HepG2 (cell line): ENCODE data around the gene MGAT5. TPM values are rescaled to one million over a fixed set of nuclear protein-coding genes. Genes with fewer than 3 reads are reported as not detected.

Source experiments
- ATAC-seq: fragments of 200-7000 bp; cut with Tn5 transposase; 3 replicates; pipeline ENCODE4 v1.9.1; 2020; ENCODE audit warnings: mild to moderate bottlenecking, moderate library complexity
- BruUV-seq: library from RNA; stranded (reverse); fragments of 400-500 nt; replicated peaks from 2 replicates; lab custom pipeline; 2021; lab: Mats Ljungman, UMichigan
- CTCF ChIA-PET: fragments of 300-600 bp; formaldehyde crosslinking; extraction: SDS; loops from one replicate; lab custom pipeline; 2021; ENCODE audit warnings: low total read pairs, inconsistent platforms, low intra/inter-chr PET ratio; lab: Yijun Ruan, JAX
- POLR2A ChIA-PET: fragments of 350-600 bp; sonication (Branson Sonifier 250); formaldehyde crosslinking; loops from one replicate; lab custom pipeline; 2020; ENCODE audit warnings: antibody characterized with exemption, inconsistent platforms; lab: Yijun Ruan, JAX
- DNase-seq: peaks from one replicate; pipeline ENCODE4 v3.0.0-alpha.2; 2015; ENCODE audit warnings: low spot score
- FAIRE-seq: peaks from 3 replicates; lab custom pipeline; 2011; peaks lifted over from hg19 to GRCh38; lab: Jason Lieb, UNC
- H2AFZ ChIP-seq: one replicate; pipeline ENCODE4 v1.6.1; 2011; ENCODE audit warnings: low read length, inconsistent platforms
- H3K27ac ChIP-seq: fragments of 300-600 bp; 3 replicates; pipeline ENCODE4 v1.8.0; 2011; ENCODE audit warnings: mixed run types, mild to moderate bottlenecking, mixed read lengths, low read length, inconsistent platforms; ENCODE audit not compliant: insufficient read depth; ENCODE audit errors: extremely low read length
- H3K27me3 ChIP-seq, 2 experiments: fragments of 200-600 bp in 1 of 2; 2 replicates in 1 of 2; 3 replicates in 1 of 2; pipeline versions ENCODE4 v1.6.0 to v1.8.0; 2011; ENCODE audit warnings: low read length in 2 of 2, mild to moderate bottlenecking in 2 of 2, moderate library complexity in 2 of 2, inconsistent platforms in 1 of 2; ENCODE audit not compliant: insufficient read depth in 2 of 2, control insufficient read depth in 1 of 2
- H3K36me3 ChIP-seq, 2 experiments: fragments of 200-600 bp in 1 of 2; replicated peaks in 1 of 2; 2 replicates in 1 of 2; 3 replicates in 1 of 2; pipeline versions ENCODE4 v1.5.1 to v1.8.0; 2011; ENCODE audit warnings: low read length in 2 of 2, inconsistent platforms in 1 of 2; ENCODE audit not compliant: insufficient read depth in 2 of 2, control insufficient read depth in 1 of 2
- H3K4me1 ChIP-seq: 2 replicates; pipeline ENCODE4 v1.5.1; 2012; ENCODE audit warnings: low read length, inconsistent platforms; ENCODE audit not compliant: insufficient read depth
- H3K4me2 ChIP-seq: 2 replicates; pipeline ENCODE4 v1.6.0; 2011; ENCODE audit warnings: low read depth, low read length, inconsistent platforms
- H3K4me3 ChIP-seq, 3 experiments: fragments of 200-600 bp in 1 of 3; sonication (generic), shearing (Covaris generic) in 1 of 3; replicated peaks in 1 of 3; 2 replicates each; pipeline ENCODE4 v1.5.1; 2011 to 2016; ENCODE audit warnings: low read length in 3 of 3, inconsistent platforms in 2 of 3, low read depth in 2 of 3, mild to moderate bottlenecking in 2 of 3, control low read depth in 1 of 3, mixed read lengths in 1 of 3; ENCODE audit not compliant: insufficient read depth in 1 of 3
- H3K79me2 ChIP-seq: one replicate; pipeline ENCODE4 v1.6.1; 2011; ENCODE audit warnings: low read length, inconsistent platforms; ENCODE audit not compliant: insufficient read depth
- H3K9ac ChIP-seq: 2 replicates; pipeline ENCODE4 v1.6.0; 2011; ENCODE audit warnings: mild to moderate bottlenecking, low read depth, low read length, inconsistent platforms; ENCODE audit not compliant: insufficient read depth
- H3K9me3 ChIP-seq: 2 replicates; pipeline ENCODE4 v1.5.1; 2012; ENCODE audit warnings: mild to moderate bottlenecking, low read length
- H4K20me1 ChIP-seq: 2 replicates; pipeline ENCODE4 v1.6.0; 2011; ENCODE audit warnings: inconsistent platforms, mild to moderate bottlenecking, low read length, moderate library complexity; ENCODE audit not compliant: insufficient read depth
- AGO1 ChIP-seq: fragments of 200-400 bp; formaldehyde crosslinking; IDR thresholded peaks from 2 replicates; pipeline ENCODE4 v1.6.1; 2017; ENCODE audit warnings: mild to moderate bottlenecking, low read depth, low read length, moderate library complexity; ENCODE audit not compliant: poor library complexity, severe bottlenecking
- BRCA1 ChIP-seq: sonication (generic); formaldehyde crosslinking; IDR thresholded peaks from 2 replicates; pipeline ENCODE4 v1.4.0; 2020; ENCODE audit warnings: missing genetic modification reagents
- FOXA3 ChIP-seq: IDR thresholded peaks from 2 replicates; pipeline ENCODE4 v1.6.1; 2016; ENCODE audit warnings: missing genetic modification reagents, missing compliant biosample characterization
- HOXA5 ChIP-seq: sonication (generic); formaldehyde crosslinking; IDR thresholded peaks from 2 replicates; pipeline ENCODE4 v1.4.0; 2020; ENCODE audit warnings: missing genetic modification reagents
- JARID2 ChIP-seq: sonication (generic); formaldehyde crosslinking; IDR thresholded peaks from 2 replicates; pipeline ENCODE4 v1.8.1; 2023; ENCODE audit warnings: missing genetic modification reagents, inconsistent platforms; ENCODE audit not compliant: insufficient replicate concordance
- MAZ ChIP-seq, 2 experiments: sonication (generic) in 1 of 2; formaldehyde crosslinking in 1 of 2; IDR thresholded peaks; 2 replicates each; pipeline versions ENCODE4 v1.5.0 to v1.6.1; 2012 to 2020; ENCODE audit warnings: low read depth in 2 of 2, mild to moderate bottlenecking in 2 of 2, borderline replicate concordance in 1 of 2, improper control_type of control experiment in 1 of 2, low read length in 1 of 2, missing genetic modification reagents in 1 of 2, moderate library complexity in 1 of 2
- NR2F2 ChIP-seq: IDR thresholded peaks from 2 replicates; pipeline ENCODE4 v1.6.1; 2012; ENCODE audit warnings: low read depth, inconsistent platforms, borderline replicate concordance
- PAX8 ChIP-seq: sonication (generic); formaldehyde crosslinking; IDR thresholded peaks from 2 replicates; pipeline ENCODE4 v1.8.0; 2022; ENCODE audit warnings: mild to moderate bottlenecking, missing genetic modification reagents, borderline replicate concordance
- ZKSCAN1 ChIP-seq: fragments of 150-350 bp; IDR thresholded peaks from 2 replicates; pipeline ENCODE4 v1.6.1; 2014; ENCODE audit warnings: low read length
- ZNF329 ChIP-seq: sonication (generic); formaldehyde crosslinking; IDR thresholded peaks from 2 replicates; pipeline ENCODE4 v1.9.0; 2021; ENCODE audit warnings: low read depth, mild to moderate bottlenecking, missing genetic modification reagents
- ZNF333 ChIP-seq: sonication (generic); formaldehyde crosslinking; IDR thresholded peaks from 2 replicates; pipeline ENCODE4 v1.4.0; 2020; ENCODE audit warnings: mild to moderate bottlenecking, missing genetic modification reagents, borderline replicate concordance
- ZNF570 ChIP-seq: sonication (generic); formaldehyde crosslinking; IDR thresholded peaks from 2 replicates; pipeline ENCODE4 v1.4.0; 2020; ENCODE audit warnings: mild to moderate bottlenecking, missing genetic modification reagents, borderline replicate concordance
- ZNF709 ChIP-seq: sonication (generic); formaldehyde crosslinking; IDR thresholded peaks from 2 replicates; pipeline ENCODE4 v1.5.0; 2020; ENCODE audit warnings: mild to moderate bottlenecking, missing genetic modification reagents
- ZSCAN31 ChIP-seq: sonication (generic); formaldehyde crosslinking; IDR thresholded peaks from 2 replicates; pipeline ENCODE4 v1.5.0; 2020; ENCODE audit warnings: low read depth, mild to moderate bottlenecking, missing genetic modification reagents
- WGBS: methylation state at CpG from one replicate; pipeline ENCODE4 v1.1.6; 2017; ENCODE audit warnings: low lambda C conversion rate; 5-methylcytosine and 5-hydroxymethylcytosine counted together
- in situ Hi-C: cut with HindIII; loops from 2 replicates; pipeline ENCODE4 v1.10.0; 2017; ENCODE audit warnings: low pct_unique_long_range_greater_than_20kb; ENCODE audit not compliant: extremely low pct_ligation_motif_present
- intact Hi-C: fragments of 100-400 bp; cut with micrococcal nuclease; formaldehyde crosslinking; loops from one replicate; pipeline ENCODE4 v1.10.0; 2022; ENCODE audit not compliant: unreplicated experiment
- polyA plus RNA-seq, 8 experiments: library from polyadenylated mRNA; depleted of rRNA in 3 of 8; stranded (reverse) in 7 of 8; unstranded in 1 of 8; fragments of >200 nt; fragmentation: Illumina TruSeq in 4 of 8; extraction: Trizol in 4 of 8; gene quantifications; 2 replicates each; pipeline versions ENCODE4 v1.2.1 to v1.2.3, GENCODE V29; 2011 to 2016; ENCODE audit warnings: low read depth in 4 of 8, missing spikeins in 1 of 8, mixed read lengths in 1 of 8; ENCODE audit not compliant: insufficient read depth in 1 of 8
- total RNA-seq, 5 experiments: library from RNA; depleted of rRNA; stranded (reverse); fragments of >200 nt; fragmentation: Illumina TruSeq; extraction: Trizol; gene quantifications; 2 replicates each; pipeline ENCODE4 v1.2.3, GENCODE V29; 2016; ENCODE audit warnings: low read depth in 1 of 5
- TF ChIP-seq, protein P1 (sequence below): sonication (generic); formaldehyde crosslinking; conservative IDR thresholded peaks from 2 replicates; pipeline ENCODE4 v1.4.0; 2020; ENCODE audit warnings: missing genetic modification reagents

The MGAT5 gene
- total and polyA plus RNA-seq, 2 of the 13 experiments (the other 11 are each of a cell fraction or from before 2014, with no cell fraction given) = 33.1 to 60.2 TPM

GRCh38 chr2:134408791-134409190 is 154.9 kb downstream of the MGAT5 start:
- ChIA-PET CTCF (no interaction called here), POLR2A (no interaction called here)
- Histone ChIP-seq H3K4me2 (no peak overlapping the region), H3K36me3 (peaks cover 7 to 35% of the 10 kb centered on the region in 2 experiments), H3K9me3 (no peaks in the 10 kb centered on the region), H3K9ac (no peak overlapping the region), H4K20me1 (no peaks in the 10 kb centered on the region), H3K4me3 (no peak overlapping the region), H3K79me2 (peaks cover 17% of the 10 kb centered on the region), H2AFZ (no peak overlapping the region), H3K27me3 (no peaks in the 10 kb centered on the region), H3K27ac (no peak overlapping the region), H3K4me1 (peaks cover 25% of the 10 kb centered on the region)
- no peak for FAIRE-seq
- in situ Hi-C loops (no loop called here), intact Hi-C loops (no loop called here)
- 97% methylated on average over 3 of the region's 3 CpGs for WGBS
- no peak for ATAC-seq
- no TSS peak for BruUV-seq
- DNase-seq = no peak
- no peak for TF ChIP-seq NR2F2
- TF ChIP-seq, protein P1, sequence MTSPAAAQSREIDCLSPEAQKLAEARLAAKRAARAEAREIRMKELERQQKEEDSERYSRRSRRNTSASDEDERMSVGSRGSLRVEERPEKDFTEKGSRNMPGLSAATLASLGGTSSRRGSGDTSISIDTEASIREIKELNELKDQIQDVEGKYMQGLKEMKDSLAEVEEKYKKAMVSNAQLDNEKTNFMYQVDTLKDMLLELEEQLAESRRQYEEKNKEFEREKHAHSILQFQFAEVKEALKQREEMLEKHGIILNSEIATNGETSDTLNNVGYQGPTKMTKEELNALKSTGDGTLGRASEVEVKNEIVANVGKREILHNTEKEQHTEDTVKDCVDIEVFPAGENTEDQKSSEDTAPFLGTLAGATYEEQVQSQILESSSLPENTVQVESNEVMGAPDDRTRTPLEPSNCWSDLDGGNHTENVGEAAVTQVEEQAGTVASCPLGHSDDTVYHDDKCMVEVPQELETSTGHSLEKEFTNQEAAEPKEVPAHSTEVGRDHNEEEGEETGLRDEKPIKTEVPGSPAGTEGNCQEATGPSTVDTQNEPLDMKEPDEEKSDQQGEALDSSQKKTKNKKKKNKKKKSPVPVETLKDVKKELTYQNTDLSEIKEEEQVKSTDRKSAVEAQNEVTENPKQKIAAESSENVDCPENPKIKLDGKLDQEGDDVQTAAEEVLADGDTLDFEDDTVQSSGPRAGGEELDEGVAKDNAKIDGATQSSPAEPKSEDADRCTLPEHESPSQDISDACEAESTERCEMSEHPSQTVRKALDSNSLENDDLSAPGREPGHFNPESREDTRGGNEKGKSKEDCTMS = no peak
- no peak for TF ChIP-seq HOXA5 (CRISPR knock-in tag)
- no peak for TF ChIP-seq MAZ (IDR thresholded peaks at IDR 0.05; ENCODE audit: borderline replicate concordance, low read depth, low read length)
- no peak for TF ChIP-seq MAZ (CRISPR knock-in tag; IDR thresholded peaks at IDR 0.05; ENCODE audit: low read depth)
- TF ChIP-seq ZNF709 (CRISPR knock-in tag) = no peak
- TF ChIP-seq FOXA3 (CRISPR knock-in tag) = no peak
- no peak for TF ChIP-seq ZNF570
- no peak for TF ChIP-seq PAX8 (CRISPR knock-in tag)
- no peak for TF ChIP-seq ZKSCAN1
- no peak for TF ChIP-seq BRCA1 (CRISPR knock-in tag)
- no peak for TF ChIP-seq JARID2 (CRISPR knock-in tag)
- no peak for TF ChIP-seq ZNF333 (CRISPR knock-in tag)
- no peak for TF ChIP-seq ZNF329 (CRISPR knock-in tag)
- TF ChIP-seq AGO1 = no peak
- TF ChIP-seq ZSCAN31 (CRISPR knock-in tag) = no peak
